ENCODE results near the gene ROBO4.

The ROBO4 gene

GRCh38 chr11:124935548-124936514, 38.2 kb upstream of the ROBO4 start, which contains the start of gene HEPACAM:
TSS of gene HEPACAM (minus strand) at chr11:124936047. CDS start at chr11:124936006, 41 bp downstream.
- Histone ChIP-seq H3K9me3 (replicated peaks; ENCODE audit: low read length) (no peaks in the 10 kb centered on the region), H3K4me3 (ENCODE audit: low read length) (no peak within 1 kb of the TSS), H3K27me3 (ENCODE audit: control insufficient read depth, insufficient read depth, low read length) (no peaks in the 10 kb centered on the region), H3K9ac (ENCODE audit: low read depth, low read length) (no peak within 1 kb of the TSS), H3K4me2 (ENCODE audit: low read length) (peak within 1 kb of the TSS; percentile 51), H3K4me1 (ENCODE audit: control insufficient read depth, insufficient read depth, low read length) (peaks cover 22% of the 10 kb centered on the region), H3K36me3 (ENCODE audit: insufficient read depth, low read length) (no peaks in the 10 kb centered on the region)

GRCh38 chr11:124934862-124935547, 37.3 kb upstream of the ROBO4 start:
- Histone ChIP-seq H3K4me2 (ENCODE audit: low read length) (peak overlapping the region; percentile 51), H3K27me3 (ENCODE audit: control insufficient read depth, insufficient read depth, low read length) (no peaks in the 10 kb centered on the region), H3K36me3 (ENCODE audit: insufficient read depth, low read length) (no peaks in the 10 kb centered on the region), H3K9ac (ENCODE audit: low read depth, low read length) (peak overlapping the region; percentile 30), H3K4me1 (ENCODE audit: control insufficient read depth, insufficient read depth, low read length) (peaks cover 22% of the 10 kb centered on the region), H3K4me3 (ENCODE audit: low read length) (no peak overlapping the region), H3K9me3 (replicated peaks; ENCODE audit: low read length) (no peaks in the 10 kb centered on the region)

- no peak overlapping the region for H3K9ac ChIP-seq (ENCODE audit: low read depth, low read length)
- H3K36me3 ChIP-seq (ENCODE audit: insufficient read depth, low read length) = no peaks in the 10 kb centered on the region
- H3K27me3 ChIP-seq (ENCODE audit: control insufficient read depth, insufficient read depth, low read length) = no peaks in the 10 kb centered on the region
- H3K4me2 ChIP-seq (ENCODE audit: low read length) = no peak overlapping the region
- no peaks in the 10 kb centered on the region for H3K9me3 ChIP-seq (replicated peaks; ENCODE audit: low read length)
- H3K4me1 ChIP-seq (ENCODE audit: control insufficient read depth, insufficient read depth, low read length) = peaks cover 22% of the 10 kb centered on the region
- no peak overlapping the region for H3K4me3 ChIP-seq (ENCODE audit: low read length)
Measured at GRCh38 chr11:124930799-124931198, 33.1 kb upstream of the ROBO4 start.

GRCh38 chr11:124928942-124929665, 31.4 kb upstream of the ROBO4 start:
- Histone ChIP-seq H3K9me3 (replicated peaks; ENCODE audit: low read length) (no peaks in the 10 kb centered on the region), H3K4me2 (ENCODE audit: low read length) (no peak overlapping the region), H3K36me3 (ENCODE audit: insufficient read depth, low read length) (no peaks in the 10 kb centered on the region), H3K9ac (ENCODE audit: low read depth, low read length) (no peak overlapping the region), H3K4me3 (ENCODE audit: low read length) (no peak overlapping the region), H3K4me1 (ENCODE audit: control insufficient read depth, insufficient read depth, low read length) (peaks cover 6% of the 10 kb centered on the region), H3K27me3 (ENCODE audit: control insufficient read depth, insufficient read depth, low read length) (no peaks in the 10 kb centered on the region)

GRCh38 chr11:124923296-124923695, 25.6 kb upstream of the ROBO4 start:
- H3K4me3 ChIP-seq (ENCODE audit: low read length) = no peak overlapping the region
- no peak overlapping the region for H3K9ac ChIP-seq (ENCODE audit: low read depth, low read length)
- H3K9me3 ChIP-seq (replicated peaks; ENCODE audit: low read length) = no peaks in the 10 kb centered on the region
- no peak overlapping the region for H3K4me2 ChIP-seq (ENCODE audit: low read length)
- peaks cover 11% of the 10 kb centered on the region for H3K4me1 ChIP-seq (ENCODE audit: control insufficient read depth, insufficient read depth, low read length)
- no peaks in the 10 kb centered on the region for H3K27me3 ChIP-seq (ENCODE audit: control insufficient read depth, insufficient read depth, low read length)
- H3K36me3 ChIP-seq (ENCODE audit: insufficient read depth, low read length) = no peaks in the 10 kb centered on the region

- H3K4me3 ChIP-seq (ENCODE audit: low read length) = no peak overlapping the region
- H3K9me3 ChIP-seq (replicated peaks; ENCODE audit: low read length) = no peaks in the 10 kb centered on the region
Measured at GRCh38 chr11:124922831-124923230, 25.2 kb upstream of the ROBO4 start.

GRCh38 chr11:124920870-124921609, 23.4 kb upstream of the ROBO4 start:
- H3K9ac ChIP-seq (ENCODE audit: low read depth, low read length) = peak overlapping the region; percentile 71
- H3K9me3 ChIP-seq (replicated peaks; ENCODE audit: low read length) = no peaks in the 10 kb centered on the region
- H3K36me3 ChIP-seq (ENCODE audit: insufficient read depth, low read length) = no peaks in the 10 kb centered on the region
- H3K4me2 ChIP-seq (ENCODE audit: low read length) = peak overlapping the region; percentile 92
- peaks cover 15% of the 10 kb centered on the region for H3K4me1 ChIP-seq (ENCODE audit: control insufficient read depth, insufficient read depth, low read length)
- H3K4me3 ChIP-seq (ENCODE audit: low read length) = peak overlapping the region; percentile 67
- H3K27me3 ChIP-seq (ENCODE audit: control insufficient read depth, insufficient read depth, low read length) = no peaks in the 10 kb centered on the region

More at GRCh38 chr11:124922831-124923230, 25.2 kb upstream of the ROBO4 start:
- no peak overlapping the region for H3K9ac ChIP-seq (ENCODE audit: low read depth, low read length)
- H3K4me1 ChIP-seq (ENCODE audit: control insufficient read depth, insufficient read depth, low read length) = peaks cover 11% of the 10 kb centered on the region
- no peaks in the 10 kb centered on the region for H3K27me3 ChIP-seq (ENCODE audit: control insufficient read depth, insufficient read depth, low read length)
- no peak overlapping the region for H3K4me2 ChIP-seq (ENCODE audit: low read length)
- no peaks in the 10 kb centered on the region for H3K36me3 ChIP-seq (ENCODE audit: insufficient read depth, low read length)

GRCh38 chr11:124920356-124920755, 22.7 kb upstream of the ROBO4 start:
- Histone ChIP-seq H3K9me3 (replicated peaks; ENCODE audit: low read length) (no peaks in the 10 kb centered on the region), H3K4me2 (ENCODE audit: low read length) (peak overlapping the region; percentile 92), H3K9ac (ENCODE audit: low read depth, low read length) (peak overlapping the region; percentile 71), H3K36me3 (ENCODE audit: insufficient read depth, low read length) (no peaks in the 10 kb centered on the region), H3K27me3 (ENCODE audit: control insufficient read depth, insufficient read depth, low read length) (no peaks in the 10 kb centered on the region), H3K4me3 (ENCODE audit: low read length) (peak overlapping the region; percentile 67), H3K4me1 (ENCODE audit: control insufficient read depth, insufficient read depth, low read length) (peaks cover 21% of the 10 kb centered on the region)

- Histone ChIP-seq H3K4me2 (ENCODE audit: low read length) (no peak overlapping the region), H3K36me3 (ENCODE audit: insufficient read depth, low read length) (no peaks in the 10 kb centered on the region), H3K4me3 (ENCODE audit: low read length) (no peak overlapping the region), H3K4me1 (ENCODE audit: control insufficient read depth, insufficient read depth, low read length) (peaks cover 21% of the 10 kb centered on the region), H3K9me3 (replicated peaks; ENCODE audit: low read length) (no peaks in the 10 kb centered on the region), H3K9ac (ENCODE audit: low read depth, low read length) (no peak overlapping the region), H3K27me3 (ENCODE audit: control insufficient read depth, insufficient read depth, low read length) (no peaks in the 10 kb centered on the region)
Measured at GRCh38 chr11:124919898-124920297, 22.2 kb upstream of the ROBO4 start.

- no peak within 1 kb of the TSS for H3K4me3 ChIP-seq (ENCODE audit: low read length)
Measured at GRCh38 chr11:124918950-124919349, 21.3 kb upstream of the ROBO4 start, which contains the start of gene HEPN1. TSS of gene HEPN1 (plus strand) at chr11:124919250.

More at GRCh38 chr11:124918950-124919349, 21.3 kb upstream of the ROBO4 start, which contains the start of gene HEPN1:
- H3K27me3 ChIP-seq (ENCODE audit: control insufficient read depth, insufficient read depth, low read length) = no peaks in the 10 kb centered on the region
- peaks cover 21% of the 10 kb centered on the region for H3K4me1 ChIP-seq (ENCODE audit: control insufficient read depth, insufficient read depth, low read length)
- H3K4me2 ChIP-seq (ENCODE audit: low read length) = no peak within 1 kb of the TSS
- H3K9ac ChIP-seq (ENCODE audit: low read depth, low read length) = no peak within 1 kb of the TSS
- no peaks in the 10 kb centered on the region for H3K36me3 ChIP-seq (ENCODE audit: insufficient read depth, low read length)
- no peaks in the 10 kb centered on the region for H3K9me3 ChIP-seq (replicated peaks; ENCODE audit: low read length)

Data from skeletal muscle satellite cell (primary cell).